Stimulated activated CD8-positive, alpha-beta memory T cell treated with anti-CD3 and anti-CD28 coated beads, Interleukin-15, amount 100 ng/mL, for 48 hours (primary cell): ENCODE results near the gene OR52N5.

Source experiments
- DNase-seq, 2 donors: peaks; one replicate each; pipeline ENCODE4 v3.0.0-alpha.2; 2020; ENCODE audit warnings: low read depth in 2 of 2

Gene OR52N5

GRCh38 chr11:5783255-5783654, at the start of gene OR52N5:
Gene OR52N5 (minus strand): TSS chr11:5783355. CDS start chr11:5778634, 4,721 bp downstream.
- no peak for DNase-seq

GRCh38 chr11:5831196-5831829, 48.2 kb upstream of the OR52N5 start:
- no peak for DNase-seq

DNA sequence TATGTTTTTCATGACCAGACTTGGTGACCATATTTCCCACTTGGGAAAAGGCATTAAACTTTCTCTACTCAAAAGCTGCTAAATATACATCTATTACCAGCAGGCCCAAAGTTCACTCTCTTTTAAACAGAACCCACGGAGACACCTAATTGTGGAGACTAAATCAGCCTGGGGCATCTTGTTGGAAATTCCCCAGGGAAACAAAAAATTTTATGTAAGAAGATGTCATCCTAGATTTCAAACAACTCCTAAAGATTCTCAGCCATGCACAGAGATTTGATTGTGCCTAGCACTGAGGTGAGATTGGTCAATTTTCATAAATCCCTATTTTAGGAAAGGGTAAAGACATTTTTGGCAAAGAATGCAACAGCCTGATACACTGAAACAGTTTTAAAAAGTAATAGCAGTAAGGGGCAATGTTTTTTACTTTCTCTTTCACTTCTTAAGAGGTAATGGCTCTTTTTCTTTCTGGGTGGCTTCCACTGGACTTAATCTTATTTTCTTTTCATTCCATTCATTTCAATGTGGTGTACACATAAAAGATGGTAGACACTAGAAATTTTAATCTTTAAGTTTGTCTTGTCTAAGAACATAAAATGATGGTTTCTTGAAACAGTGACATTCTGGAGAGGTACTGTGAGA, 35.2 kb upstream of the OR52N5 start:
- no peak for DNase-seq

GRCh38 chr11:5815534-5815933, 32.4 kb upstream of the OR52N5 start:
- DNase-seq = no peak

- no peak for DNase-seq
Observed at GRCh38 chr11:5809905-5810795, 27.0 kb upstream of the OR52N5 start.

- DNase-seq = no peak
Observed at GRCh38 chr11:5809122-5809519, 26.0 kb upstream of the OR52N5 start.

GRCh38 chr11:5808500-5809121, 25.5 kb upstream of the OR52N5 start, which contains the start of gene OR52N2:
Gene OR52N2 (plus strand): TSS chr11:5808924. CDS start chr11:5820336, 11,412 bp downstream.
- DNase-seq = peak; percentile 36 to 37

- no peak for DNase-seq
Observed at GRCh38 chr11:5807580-5807979, 24.4 kb upstream of the OR52N5 start.

- DNase-seq = no peak
Observed at GRCh38 chr11:5803982-5804381, 20.8 kb upstream of the OR52N5 start.

- no peak for DNase-seq
Observed at GRCh38 chr11:5796541-5796940, 13.4 kb upstream of the OR52N5 start.

- DNase-seq = no peak
Observed at GRCh38 chr11:5791165-5791564, 8.0 kb upstream of the OR52N5 start, which contains the start of gene OR52N1. Gene OR52N1 (minus strand): TSS chr11:5791265. CDS start chr11:5788816, 2,449 bp downstream.

- no peak for DNase-seq
Observed at GRCh38 chr11:5767056-5767455, 16.1 kb downstream of the OR52N5 start.

DNA sequence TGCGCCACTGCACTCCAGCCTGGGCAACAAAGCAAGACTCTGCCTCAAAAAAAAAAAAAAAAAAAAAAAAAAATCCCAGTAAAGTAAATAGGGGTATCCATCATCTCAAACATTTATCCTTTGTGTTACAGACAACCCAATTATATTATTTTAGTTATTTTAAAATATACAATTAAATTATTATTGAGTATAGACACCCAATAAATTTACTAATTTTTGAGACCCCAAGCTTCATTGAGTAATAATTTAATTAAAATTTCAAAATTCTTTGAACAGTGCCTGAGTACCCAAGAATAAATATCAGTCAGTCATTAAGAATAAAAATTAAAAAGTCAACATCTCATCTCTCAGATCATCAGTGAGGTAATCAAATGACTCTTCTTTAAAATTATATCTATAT, 29.2 kb downstream of the OR52N5 start, which contains the start of gene OR52N4:
Gene OR52N4 (plus strand): TSS at position 301 of the 400 bp plus-strand sequence. CDS start 498 bp downstream, outside the sequence.
- no peak for DNase-seq

DNA sequence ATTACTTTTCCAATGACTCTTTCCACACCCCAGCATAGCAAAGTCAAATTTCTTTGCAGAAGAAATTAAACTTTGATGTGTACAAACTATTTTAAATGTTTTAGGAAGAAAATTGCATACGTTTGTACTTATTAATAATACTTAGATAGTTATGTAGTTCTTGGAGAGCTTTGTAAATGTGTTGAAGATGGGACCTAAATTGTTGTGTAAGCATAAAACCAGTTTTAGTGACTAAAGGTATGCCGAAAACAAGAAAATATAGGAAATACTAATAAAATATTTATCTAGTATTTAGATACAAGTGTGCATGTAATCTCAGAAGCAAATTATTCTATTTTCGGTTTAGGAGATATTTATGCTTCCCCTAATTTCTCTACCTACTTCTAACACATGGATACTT, 33.3 kb downstream of the OR52N5 start:
- no peak for DNase-seq

- no peak for DNase-seq
Observed at GRCh38 chr11:5746614-5747013, 36.5 kb downstream of the OR52N5 start.

DNA sequence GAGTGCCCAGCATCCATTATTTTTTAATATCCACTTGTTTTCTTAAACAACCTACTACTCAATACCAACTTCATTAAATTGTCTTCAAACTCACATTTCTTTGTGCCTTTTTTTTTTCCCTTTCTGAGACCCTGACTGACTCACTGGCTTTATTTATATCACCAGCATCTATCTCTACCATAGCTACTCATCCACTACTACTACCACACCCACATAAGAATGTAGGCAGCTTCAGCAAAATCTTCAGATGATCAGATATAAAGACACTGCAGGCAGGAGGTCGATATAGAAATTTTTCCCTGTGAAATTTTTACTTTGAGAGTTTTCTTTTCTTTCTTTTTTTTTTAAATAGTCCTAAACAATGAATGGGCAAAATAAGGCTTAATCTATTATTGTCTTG, 44.7 kb downstream of the OR52N5 start:
- DNase-seq = no peak

DNA sequence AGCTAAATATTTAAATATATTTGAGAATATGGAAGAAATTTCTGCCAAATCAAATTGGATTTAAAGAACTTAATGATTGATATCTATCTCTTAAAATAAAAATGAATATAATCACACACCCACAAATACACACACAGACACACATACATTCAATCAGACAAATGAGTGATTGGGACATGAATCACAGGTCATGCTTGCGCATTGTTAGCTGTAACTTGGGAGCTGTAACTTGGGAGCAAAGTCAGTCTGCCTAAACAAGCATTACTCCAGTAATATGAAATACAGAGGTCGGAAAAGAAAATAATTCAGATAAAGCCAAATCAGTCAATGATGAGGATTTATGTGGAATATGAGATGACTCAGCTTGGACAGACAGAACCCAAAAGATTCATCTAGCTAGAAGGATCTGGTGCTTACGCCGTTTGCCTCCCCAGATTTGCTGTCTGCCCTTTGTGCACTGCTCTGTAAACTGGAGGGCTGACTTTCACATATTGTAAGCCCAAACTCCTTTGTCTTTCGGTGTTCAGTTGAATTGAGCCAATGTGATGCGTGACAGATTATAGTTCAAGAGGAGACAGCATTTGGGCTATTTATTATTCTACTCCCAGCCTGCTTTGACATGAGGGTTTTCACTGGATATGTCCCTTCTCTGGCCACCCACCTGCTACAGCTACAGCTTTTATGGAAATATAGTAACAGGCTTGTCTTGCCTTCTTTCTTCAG, 45.3 kb downstream of the OR52N5 start:
- DNase-seq = no peak

DNA sequence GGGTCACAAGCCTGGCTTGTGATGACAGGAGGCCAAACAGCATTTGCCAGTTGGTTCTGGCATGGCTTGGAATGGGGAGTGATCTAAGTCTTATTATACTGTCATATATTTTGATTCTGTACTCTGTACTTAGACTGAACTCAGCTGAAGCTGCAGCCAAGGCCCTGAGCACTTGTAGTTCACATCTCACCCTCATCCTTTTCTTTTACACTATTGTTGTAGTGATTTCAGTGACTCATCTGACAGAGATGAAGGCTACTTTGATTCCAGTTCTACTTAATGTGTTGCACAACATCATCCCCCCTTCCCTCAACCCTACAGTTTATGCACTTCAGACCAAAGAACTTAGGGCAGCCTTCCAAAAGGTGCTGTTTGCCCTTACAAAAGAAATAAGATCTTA, 46.1 kb downstream of the OR52N5 start:
- no peak for DNase-seq

DNA sequence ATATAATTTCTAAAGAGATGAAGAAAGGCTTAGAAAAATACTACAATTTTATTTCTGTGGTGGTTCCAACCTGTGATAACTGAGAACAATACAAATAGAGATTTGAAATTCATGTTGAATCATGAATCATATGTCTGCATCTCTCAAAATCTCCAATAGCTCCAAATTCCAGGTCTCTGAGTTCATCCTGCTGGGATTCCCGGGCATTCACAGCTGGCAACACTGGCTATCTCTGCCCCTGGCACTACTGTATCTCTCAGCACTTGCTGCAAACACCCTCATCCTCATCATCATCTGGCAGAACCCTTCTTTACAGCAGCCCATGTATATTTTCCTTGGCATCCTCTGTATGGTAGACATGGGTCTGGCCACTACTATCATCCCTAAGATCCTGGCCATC, 46.8 kb downstream of the OR52N5 start, which contains the start of gene OR56B1:
Gene OR56B1 (plus strand): TSS at position 53 of the 400 bp plus-strand sequence. CDS start 69 bp downstream, at position 122.
- DNase-seq = no peak

DNA sequence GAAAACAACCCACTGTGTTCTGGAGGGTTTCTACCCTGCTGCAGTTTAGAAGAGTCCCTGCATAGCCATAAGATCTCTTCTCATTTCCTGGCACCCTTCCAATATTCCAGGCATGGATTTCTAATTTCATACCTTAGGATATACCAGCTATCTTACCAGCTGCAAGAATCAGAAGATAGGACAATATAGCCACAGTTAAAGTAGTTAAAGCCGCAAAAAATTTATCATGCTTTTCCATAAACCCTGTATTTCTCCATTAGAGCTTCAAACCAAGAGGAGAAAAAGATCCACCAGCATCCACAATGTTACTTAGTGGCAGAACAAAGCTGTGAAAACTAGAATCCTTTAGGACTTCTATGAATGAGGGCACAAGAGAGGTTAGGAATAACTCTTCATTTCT, 55.5 kb downstream of the OR52N5 start:
- DNase-seq = no peak

GRCh38 chr11:5726351-5726750, 56.8 kb downstream of the OR52N5 start:
- DNase-seq = no peak
